HepG2 (cell line): ENCODE data around the gene TMEM33. TPM values are rescaled to one million over a fixed set of nuclear protein-coding genes. Genes with fewer than 3 reads are reported as not detected.
A peak's percentile ranks its signal among the peaks of the same experiment; 100 is the strongest.

Source experiments
- CENPT ChIP-seq: sonication (generic); formaldehyde crosslinking; IDR thresholded peaks from 2 replicates; pipeline ENCODE4 v1.8.0; 2022; ENCODE audit warnings: low read depth, mild to moderate bottlenecking, moderate library complexity, missing genetic modification reagents
- FOXA1 ChIP-seq, 2 experiments: fragments of 450-650 bp in 1 of 2; sonication (generic) in 1 of 2; formaldehyde crosslinking in 1 of 2; IDR thresholded peaks; 2 replicates each; pipeline versions ENCODE4 v1.4.0 to v1.6.1; 2016 to 2020; ENCODE audit warnings: missing genetic modification reagents in 1 of 2
- FOXP4 ChIP-seq: sonication (generic); formaldehyde crosslinking; IDR thresholded peaks from 2 replicates; pipeline ENCODE4 v1.4.0; 2020; ENCODE audit warnings: missing genetic modification reagents
- NCOR1 ChIP-seq: fragments of 200-600 bp; sonication (generic); IDR thresholded peaks from 2 replicates; pipeline ENCODE4 v1.7.0; 2017; ENCODE audit warnings: antibody characterized with exemption, low read length, borderline replicate concordance
- PAX8 ChIP-seq: sonication (generic); formaldehyde crosslinking; IDR thresholded peaks from 2 replicates; pipeline ENCODE4 v1.8.0; 2022; ENCODE audit warnings: mild to moderate bottlenecking, missing genetic modification reagents, borderline replicate concordance
- REL ChIP-seq: sonication (generic); formaldehyde crosslinking; conservative IDR thresholded peaks from 2 replicates; pipeline ENCODE4 v1.8.0; 2022; ENCODE audit warnings: mild to moderate bottlenecking, missing genetic modification reagents, moderate library complexity
- TAF1 ChIP-seq: sonication (generic); formaldehyde crosslinking; IDR thresholded peaks from 2 replicates; pipeline ENCODE4 v1.4.0; 2020; ENCODE audit warnings: missing genetic modification reagents
- TARDBP ChIP-seq: sonication (generic); formaldehyde crosslinking; IDR thresholded peaks from 2 replicates; pipeline ENCODE4 v1.8.0; 2022; ENCODE audit warnings: mild to moderate bottlenecking, missing genetic modification reagents
- ZNF10 ChIP-seq: sonication (generic); formaldehyde crosslinking; IDR thresholded peaks from 2 replicates; pipeline ENCODE4 v1.4.0; 2020; ENCODE audit warnings: mild to moderate bottlenecking, low read depth, missing genetic modification reagents, borderline replicate concordance
- ZNF430 ChIP-seq: sonication (generic); formaldehyde crosslinking; IDR thresholded peaks from 2 replicates; pipeline ENCODE4 v1.9.0; 2021; ENCODE audit warnings: mild to moderate bottlenecking, missing genetic modification reagents
- ZNF607 ChIP-seq: sonication (generic); formaldehyde crosslinking; IDR thresholded peaks from 2 replicates; pipeline ENCODE4 v1.5.1; 2020; ENCODE audit warnings: missing genetic modification reagents, mild to moderate bottlenecking, borderline replicate concordance
- ZNF619 ChIP-seq: sonication (generic); formaldehyde crosslinking; IDR thresholded peaks from 2 replicates; pipeline ENCODE4 v1.4.0; 2020; ENCODE audit warnings: mild to moderate bottlenecking, missing genetic modification reagents
- ZNF678 ChIP-seq: sonication (generic); formaldehyde crosslinking; IDR thresholded peaks from 2 replicates; pipeline ENCODE4 v1.4.0; 2020; ENCODE audit warnings: mild to moderate bottlenecking, missing genetic modification reagents
- polyA plus RNA-seq, 8 experiments: library from polyadenylated mRNA; depleted of rRNA in 3 of 8; stranded (reverse) in 7 of 8; unstranded in 1 of 8; fragments of >200 nt; fragmentation: Illumina TruSeq in 4 of 8; extraction: Trizol in 4 of 8; gene quantifications; 2 replicates each; pipeline versions ENCODE4 v1.2.1 to v1.2.3, GENCODE V29; 2011 to 2016; ENCODE audit warnings: low read depth in 4 of 8, missing spikeins in 1 of 8, mixed read lengths in 1 of 8; ENCODE audit not compliant: insufficient read depth in 1 of 8
- total RNA-seq, 5 experiments: library from RNA; depleted of rRNA; stranded (reverse); fragments of >200 nt; fragmentation: Illumina TruSeq; extraction: Trizol; gene quantifications; 2 replicates each; pipeline ENCODE4 v1.2.3, GENCODE V29; 2016; ENCODE audit warnings: low read depth in 1 of 5
- TF ChIP-seq, protein P1 (sequence below): sonication (generic); formaldehyde crosslinking; IDR thresholded peaks from 2 replicates; pipeline ENCODE4 v1.5.0; 2020; ENCODE audit warnings: mild to moderate bottlenecking, missing genetic modification reagents
- TF ChIP-seq, protein P2 (sequence below): sonication (generic); formaldehyde crosslinking; IDR thresholded peaks from 2 replicates; pipeline ENCODE4 v1.4.0; 2020; ENCODE audit warnings: missing genetic modification reagents, mild to moderate bottlenecking, borderline replicate concordance
- TF ChIP-seq, protein P3 (sequence below): sonication (generic); formaldehyde crosslinking; IDR thresholded peaks from 2 replicates; pipeline ENCODE4 v1.4.0; 2020; ENCODE audit warnings: mild to moderate bottlenecking, missing genetic modification reagents
- TF ChIP-seq, protein P4 (sequence below): sonication (generic); formaldehyde crosslinking; IDR thresholded peaks from 2 replicates; pipeline ENCODE4 v1.4.0; 2020; ENCODE audit warnings: missing genetic modification reagents

TMEM33 gene
- total and polyA plus RNA-seq, 2 of the 13 experiments (the other 11 are each of a cell fraction or from before 2014, with no cell fraction given): 36.1 to 66.6 TPM

- TF ChIP-seq FOXP4: 0 out of 2 replicates have a peak, but pooled peaks have one; percentile 38
- 0 out of 2 replicates have a peak, but pooled peaks have one; percentile 19 for TF ChIP-seq ZNF607 (CRISPR knock-in tag)
- TF ChIP-seq ZNF678: peak; percentile 74; the same call in 1 of the 2 replicates
- TF ChIP-seq ZNF430 (CRISPR knock-in tag): peak; percentile 79
- TF ChIP-seq, protein P1, sequence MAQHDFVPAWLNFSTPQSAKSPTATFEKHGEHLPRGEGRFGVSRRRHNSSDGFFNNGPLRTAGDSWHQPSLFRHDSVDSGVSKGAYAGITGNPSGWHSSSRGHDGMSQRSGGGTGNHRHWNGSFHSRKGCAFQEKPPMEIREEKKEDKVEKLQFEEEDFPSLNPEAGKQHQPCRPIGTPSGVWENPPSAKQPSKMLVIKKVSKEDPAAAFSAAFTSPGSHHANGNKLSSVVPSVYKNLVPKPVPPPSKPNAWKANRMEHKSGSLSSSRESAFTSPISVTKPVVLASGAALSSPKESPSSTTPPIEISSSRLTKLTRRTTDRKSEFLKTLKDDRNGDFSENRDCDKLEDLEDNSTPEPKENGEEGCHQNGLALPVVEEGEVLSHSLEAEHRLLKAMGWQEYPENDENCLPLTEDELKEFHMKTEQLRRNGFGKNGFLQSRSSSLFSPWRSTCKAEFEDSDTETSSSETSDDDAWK (CRISPR knock-in tag): no peak
- no peak for TF ChIP-seq FOXA1 (IDR thresholded peaks at IDR 0.05)
- no peak for TF ChIP-seq FOXA1 (CRISPR knock-in tag; IDR thresholded peaks at IDR 0.05)
- TF ChIP-seq, protein P2, sequence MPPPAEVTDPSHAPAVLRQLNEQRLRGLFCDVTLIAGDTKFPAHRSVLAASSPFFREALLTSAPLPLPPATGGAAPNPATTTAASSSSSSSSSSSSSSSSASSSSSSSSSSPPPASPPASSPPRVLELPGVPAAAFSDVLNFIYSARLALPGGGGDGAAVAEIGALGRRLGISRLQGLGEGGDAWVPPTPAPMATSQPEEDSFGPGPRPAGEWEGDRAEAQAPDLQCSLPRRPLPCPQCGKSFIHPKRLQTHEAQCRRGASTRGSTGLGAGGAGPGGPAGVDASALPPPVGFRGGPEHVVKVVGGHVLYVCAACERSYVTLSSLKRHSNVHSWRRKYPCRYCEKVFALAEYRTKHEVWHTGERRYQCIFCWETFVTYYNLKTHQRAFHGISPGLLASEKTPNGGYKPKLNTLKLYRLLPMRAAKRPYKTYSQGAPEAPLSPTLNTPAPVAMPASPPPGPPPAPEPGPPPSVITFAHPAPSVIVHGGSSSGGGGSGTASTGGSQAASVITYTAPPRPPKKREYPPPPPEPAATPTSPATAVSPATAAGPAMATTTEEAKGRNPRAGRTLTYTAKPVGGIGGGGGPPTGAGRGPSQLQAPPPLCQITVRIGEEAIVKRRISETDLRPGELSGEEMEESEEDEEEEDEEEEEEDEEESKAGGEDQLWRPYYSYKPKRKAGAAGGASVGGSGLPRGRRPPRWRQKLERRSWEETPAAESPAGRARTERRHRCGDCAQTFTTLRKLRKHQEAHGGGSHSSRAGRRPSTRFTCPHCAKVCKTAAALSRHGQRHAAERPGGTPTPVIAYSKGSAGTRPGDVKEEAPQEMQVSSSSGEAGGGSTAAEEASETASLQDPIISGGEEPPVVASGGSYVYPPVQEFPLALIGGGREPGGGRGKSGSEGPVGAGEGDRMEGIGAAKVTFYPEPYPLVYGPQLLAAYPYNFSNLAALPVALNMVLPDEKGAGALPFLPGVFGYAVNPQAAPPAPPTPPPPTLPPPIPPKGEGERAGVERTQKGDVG (CRISPR knock-in tag): no peak
- no peak for TF ChIP-seq ZNF619 (CRISPR knock-in tag)
- TF ChIP-seq, protein P3, sequence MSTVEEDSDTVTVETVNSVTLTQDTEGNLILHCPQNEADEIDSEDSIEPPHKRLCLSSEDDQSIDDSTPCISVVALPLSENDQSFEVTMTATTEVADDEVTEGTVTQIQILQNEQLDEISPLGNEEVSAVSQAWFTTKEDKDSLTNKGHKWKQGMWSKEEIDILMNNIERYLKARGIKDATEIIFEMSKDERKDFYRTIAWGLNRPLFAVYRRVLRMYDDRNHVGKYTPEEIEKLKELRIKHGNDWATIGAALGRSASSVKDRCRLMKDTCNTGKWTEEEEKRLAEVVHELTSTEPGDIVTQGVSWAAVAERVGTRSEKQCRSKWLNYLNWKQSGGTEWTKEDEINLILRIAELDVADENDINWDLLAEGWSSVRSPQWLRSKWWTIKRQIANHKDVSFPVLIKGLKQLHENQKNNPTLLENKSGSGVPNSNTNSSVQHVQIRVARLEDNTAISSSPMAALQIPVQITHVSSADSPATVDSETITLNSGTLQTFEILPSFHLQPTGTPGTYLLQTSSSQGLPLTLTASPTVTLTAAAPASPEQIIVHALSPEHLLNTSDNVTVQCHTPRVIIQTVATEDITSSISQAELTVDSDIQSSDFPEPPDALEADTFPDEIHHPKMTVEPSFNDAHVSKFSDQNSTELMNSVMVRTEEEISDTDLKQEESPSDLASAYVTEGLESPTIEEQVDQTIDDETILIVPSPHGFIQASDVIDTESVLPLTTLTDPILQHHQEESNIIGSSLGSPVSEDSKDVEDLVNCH: no peak
- TF ChIP-seq, protein P4, sequence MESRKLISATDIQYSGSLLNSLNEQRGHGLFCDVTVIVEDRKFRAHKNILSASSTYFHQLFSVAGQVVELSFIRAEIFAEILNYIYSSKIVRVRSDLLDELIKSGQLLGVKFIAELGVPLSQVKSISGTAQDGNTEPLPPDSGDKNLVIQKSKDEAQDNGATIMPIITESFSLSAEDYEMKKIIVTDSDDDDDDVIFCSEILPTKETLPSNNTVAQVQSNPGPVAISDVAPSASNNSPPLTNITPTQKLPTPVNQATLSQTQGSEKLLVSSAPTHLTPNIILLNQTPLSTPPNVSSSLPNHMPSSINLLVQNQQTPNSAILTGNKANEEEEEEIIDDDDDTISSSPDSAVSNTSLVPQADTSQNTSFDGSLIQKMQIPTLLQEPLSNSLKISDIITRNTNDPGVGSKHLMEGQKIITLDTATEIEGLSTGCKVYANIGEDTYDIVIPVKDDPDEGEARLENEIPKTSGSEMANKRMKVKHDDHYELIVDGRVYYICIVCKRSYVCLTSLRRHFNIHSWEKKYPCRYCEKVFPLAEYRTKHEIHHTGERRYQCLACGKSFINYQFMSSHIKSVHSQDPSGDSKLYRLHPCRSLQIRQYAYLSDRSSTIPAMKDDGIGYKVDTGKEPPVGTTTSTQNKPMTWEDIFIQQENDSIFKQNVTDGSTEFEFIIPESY (CRISPR knock-in tag): no peak
- no peak; the same call in 1 of the 2 replicates for TF ChIP-seq NCOR1
- no peak for TF ChIP-seq ZNF10 (CRISPR knock-in tag)
- TF ChIP-seq PAX8: peak; percentile 95; the same call in 1 of the 2 replicates
- no peak for TF ChIP-seq CENPT
- TF ChIP-seq TAF1 (CRISPR knock-in tag): peak; percentile 85
- TF ChIP-seq TARDBP (CRISPR knock-in tag): peak; percentile 74
- no peak; the same call in 1 of the 2 replicates for TF ChIP-seq REL (CRISPR knock-in tag)
Measured at GRCh38 chr4:41934901-41935651, at the start of gene TMEM33 (continued).
